Measurements from ENCODE around the gene CCDC30.

GRCh38 chr1:42700006-42700405 is 236.9 kb downstream of the CCDC30 start:
- TF ChIP-seq CTCF (IDR thresholded peaks at IDR 0.05) (no peak), POLR2A (IDR thresholded peaks at IDR 0.05) (no peak)
